Spleen (tissue), 11 donors: Measurements from ENCODE around the gene ITGBL1. TPM values are rescaled to one million over a fixed set of nuclear protein-coding genes. Genes with fewer than 3 reads are reported as not detected.
A peak's percentile ranks its signal among the peaks of the same experiment; 100 is the strongest.

Experiments
- DNase-seq: peaks from one replicate; pipeline ENCODE4 v3.0.0-alpha.2; 2020
- H3K27ac ChIP-seq, 8 donors: fragments of 200-600 bp; sonication (generic) in 7 of 8; 1 replicate in 4 of 8; 2 replicates in 4 of 8; pipeline versions ENCODE4 v1.5.0 to v1.8.0; 2016 to 2021; ENCODE audit warnings: inconsistent platforms in 4 of 8, mild to moderate bottlenecking in 4 of 8, moderate library complexity in 1 of 8
- H3K27me3 ChIP-seq, 7 donors: fragments of 200-600 bp; sonication (generic) in 6 of 7; replicated peaks in 1 of 7; 1 replicate in 4 of 7; 2 replicates in 3 of 7; pipeline versions ENCODE4 v1.5.0 to v1.8.0; 2016 to 2021; ENCODE audit warnings: inconsistent platforms in 3 of 7, mild to moderate bottlenecking in 1 of 7
- H3K36me3 ChIP-seq, 6 donors: fragments of 200-600 bp; sonication (generic) in 5 of 6; 1 replicate in 4 of 6; 2 replicates in 2 of 6; pipeline versions ENCODE4 v1.5.0 to v1.8.0; 2016 to 2021; ENCODE audit warnings: inconsistent platforms in 2 of 6
- H3K4me1 ChIP-seq, 6 donors: fragments of 200-600 bp; sonication (generic) in 5 of 6; 1 replicate in 3 of 6; 2 replicates in 3 of 6; pipeline versions ENCODE4 v1.5.0 to v1.8.0; 2016 to 2021; ENCODE audit warnings: inconsistent platforms in 3 of 6
- H3K4me3 ChIP-seq, 8 donors: fragments of 200-600 bp; sonication (generic) in 7 of 8; 1 replicate in 4 of 8; 2 replicates in 4 of 8; pipeline versions ENCODE4 v1.5.0 to v1.8.0; 2016 to 2021; ENCODE audit warnings: inconsistent platforms in 4 of 8, mild to moderate bottlenecking in 4 of 8, moderate library complexity in 2 of 8
- H3K9me3 ChIP-seq, 8 donors: fragments of 200-600 bp; sonication (generic) in 7 of 8; 1 replicate in 4 of 8; 2 replicates in 4 of 8; pipeline versions ENCODE4 v1.5.0 to v1.8.0; 2016 to 2021; ENCODE audit warnings: inconsistent platforms in 4 of 8
- POLR2A ChIP-seq, 3 donors: fragments of 450-650 bp; IDR thresholded peaks; one replicate each; pipeline ENCODE4 v1.5.1; 2017; ENCODE audit warnings: antibody characterized with exemption in 3 of 3, mild to moderate bottlenecking in 1 of 3
- POLR2AphosphoS5 ChIP-seq, 3 donors: sonication (generic); formaldehyde crosslinking; IDR thresholded peaks; one replicate each; pipeline ENCODE4 v1.5.1; 2017; ENCODE audit warnings: antibody characterized with exemption in 3 of 3
- WGBS, 5 donors: extraction: QIAGEN DNeasy Blood & Tissue Kit in 3 of 5; methylation state at CpG; one replicate each; pipeline versions ENCODE4 v1.1.5 to v1.1.7; 2013 to 2018; 5-methylcytosine and 5-hydroxymethylcytosine counted together
- intact Hi-C: fragments of 100-400 bp; cut with DNase I; formaldehyde crosslinking; loops from one replicate; pipeline ENCODE4 v1.15.0; 2023; ENCODE audit warnings: low total_unique reads
- polyA plus RNA-seq, 3 donors: library from polyadenylated mRNA; stranded (reverse); fragments of 200-250 nt; gene quantifications; one replicate each; pipeline ENCODE4 v1.2.1, GENCODE V29; 2013
- total RNA-seq, 7 donors: library from RNA; depleted of rRNA in 3 of 7; stranded (reverse); fragments of >200 nt in 3 of 7; fragmentation: NEBNext Ultra II Directional in 4 of 7; extraction: Animal tissue kit (Norgen Biotek cat#: 25700) in 4 of 7; gene quantifications; one replicate each; pipeline versions ENCODE4 v1.1.0 to v1.2.1, GENCODE V29; 2016 to 2021
- TF ChIP-seq, protein P1 (sequence below), 11 experiments: fragments of 200-600 bp in 7 of 11; fragments of 450-650 bp in 4 of 11; sonication (generic) in 4 of 11; IDR thresholded peaks in 8 of 11; conservative IDR thresholded peaks in 3 of 11; 1 replicate in 7 of 11; 2 replicates in 4 of 11; pipeline versions ENCODE4 v1.4.0 to v1.8.0; 2016 to 2021; ENCODE audit warnings: antibody characterized with exemption in 11 of 11, inconsistent platforms in 4 of 11, mild to moderate bottlenecking in 1 of 11
- donor health status: healthy with polysubstance abuse.
- donor health status: DM: no; HTN: no; CAD: no; lungs with moderate emphysema.
- donor health status: DM: no; HTN: no; CAD: no.
- donor health status: Bipolar disorder and iron deficiency.
- donor health status: healthy.
- donor health status: DM: no; HTN: no; CAD: no.
- donor health status: DM: yes; HTN: yes; CAD: no.

ITGBL1 gene
- total and polyA plus RNA-seq, 10 donors: 0.48 to 1.6 (median 0.97) TPM; not detected in 1

DNA sequence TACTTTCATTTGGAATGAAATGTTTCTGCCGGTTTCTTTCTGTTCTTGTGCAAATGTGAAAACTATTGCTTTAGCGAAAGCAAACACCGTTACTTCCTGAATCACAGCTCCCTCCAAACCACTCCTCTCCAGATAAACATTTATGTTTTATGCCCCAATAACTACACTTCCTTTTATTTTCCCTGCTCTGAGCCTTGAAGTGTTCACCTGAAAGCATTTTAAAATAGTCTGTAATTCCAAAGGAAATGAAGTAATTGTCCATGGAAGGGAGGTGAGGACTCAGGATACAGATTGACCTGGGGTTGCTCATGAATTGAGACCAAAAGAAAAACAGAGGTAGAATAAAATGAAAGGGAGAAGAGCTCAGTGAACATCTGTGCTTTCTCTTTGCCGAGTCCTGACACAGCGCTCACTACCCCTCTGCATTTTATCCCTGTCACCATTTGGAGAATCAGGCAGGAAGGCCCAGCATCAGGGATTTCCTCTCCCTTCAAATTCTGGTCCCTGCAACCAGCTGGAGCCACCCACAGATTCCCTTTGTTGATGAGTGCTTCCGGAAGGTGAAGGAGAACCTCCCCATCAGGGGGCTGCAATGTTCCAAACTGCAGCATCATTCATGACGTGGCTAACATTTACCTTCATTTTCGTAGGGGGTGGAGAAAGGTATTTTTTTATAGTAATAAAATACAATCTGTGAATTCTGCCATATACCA lies 171.9 kb downstream of the ITGBL1 start:
- Histone ChIP-seq H3K27ac (peak overlapping the region; percentile 30 to 85 (median 78)), H3K36me3 (no peaks in the 10 kb centered on the region), H3K4me1 (peaks cover 4 to 45% (median 32%) of the 10 kb centered on the region in 6 donors), H3K27me3 (no peaks in the 10 kb centered on the region), H3K9me3 (no peaks in the 10 kb centered on the region), H3K4me3 (peak overlapping the region in 1 of 8 donors; percentile 36)
- intact Hi-C loops: no loop called here
- no peak for DNase-seq
- no peak for TF ChIP-seq POLR2A (IDR thresholded peaks at IDR 0.05)
- TF ChIP-seq, protein P1, sequence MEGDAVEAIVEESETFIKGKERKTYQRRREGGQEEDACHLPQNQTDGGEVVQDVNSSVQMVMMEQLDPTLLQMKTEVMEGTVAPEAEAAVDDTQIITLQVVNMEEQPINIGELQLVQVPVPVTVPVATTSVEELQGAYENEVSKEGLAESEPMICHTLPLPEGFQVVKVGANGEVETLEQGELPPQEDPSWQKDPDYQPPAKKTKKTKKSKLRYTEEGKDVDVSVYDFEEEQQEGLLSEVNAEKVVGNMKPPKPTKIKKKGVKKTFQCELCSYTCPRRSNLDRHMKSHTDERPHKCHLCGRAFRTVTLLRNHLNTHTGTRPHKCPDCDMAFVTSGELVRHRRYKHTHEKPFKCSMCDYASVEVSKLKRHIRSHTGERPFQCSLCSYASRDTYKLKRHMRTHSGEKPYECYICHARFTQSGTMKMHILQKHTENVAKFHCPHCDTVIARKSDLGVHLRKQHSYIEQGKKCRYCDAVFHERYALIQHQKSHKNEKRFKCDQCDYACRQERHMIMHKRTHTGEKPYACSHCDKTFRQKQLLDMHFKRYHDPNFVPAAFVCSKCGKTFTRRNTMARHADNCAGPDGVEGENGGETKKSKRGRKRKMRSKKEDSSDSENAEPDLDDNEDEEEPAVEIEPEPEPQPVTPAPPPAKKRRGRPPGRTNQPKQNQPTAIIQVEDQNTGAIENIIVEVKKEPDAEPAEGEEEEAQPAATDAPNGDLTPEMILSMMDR (IDR thresholded peaks at IDR 0.05 in 8 of 11, conservative IDR thresholded peaks at IDR 0.05 in 3 of 11): no peak
- TF ChIP-seq POLR2AphosphoS5 (IDR thresholded peaks at IDR 0.05): no peak
- 23 to 36% (median 29%) methylated on average over 8 of the region's 8 CpGs for WGBS, 5 donors

DNA sequence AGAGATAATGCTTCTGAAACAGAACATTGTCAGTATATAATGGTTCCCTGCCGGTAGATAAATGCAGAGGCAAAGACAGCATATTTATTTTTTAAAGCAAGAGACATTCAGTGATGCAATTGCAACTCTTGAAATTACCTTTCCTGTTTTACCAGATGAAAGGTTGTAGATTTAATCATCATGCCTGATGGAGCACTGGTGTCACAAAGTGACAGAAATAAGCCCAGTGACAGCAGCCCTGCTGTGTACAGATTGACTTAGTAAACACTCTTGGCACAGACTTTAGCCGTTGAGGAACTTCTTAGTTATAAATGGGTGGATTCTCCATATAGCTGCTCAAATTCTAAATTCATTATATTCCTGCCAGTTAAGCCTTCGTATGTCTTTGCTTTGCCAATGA lies 172.5 kb downstream of the ITGBL1 start:
- 61 to 75% (median 67%) methylated on average over 3 of the region's 3 CpGs for WGBS, 5 donors
- H3K27ac ChIP-seq: peak overlapping the region in 6 of 8 donors; percentile 62 to 85 (median 78)
- DNase-seq: no peak

DNA sequence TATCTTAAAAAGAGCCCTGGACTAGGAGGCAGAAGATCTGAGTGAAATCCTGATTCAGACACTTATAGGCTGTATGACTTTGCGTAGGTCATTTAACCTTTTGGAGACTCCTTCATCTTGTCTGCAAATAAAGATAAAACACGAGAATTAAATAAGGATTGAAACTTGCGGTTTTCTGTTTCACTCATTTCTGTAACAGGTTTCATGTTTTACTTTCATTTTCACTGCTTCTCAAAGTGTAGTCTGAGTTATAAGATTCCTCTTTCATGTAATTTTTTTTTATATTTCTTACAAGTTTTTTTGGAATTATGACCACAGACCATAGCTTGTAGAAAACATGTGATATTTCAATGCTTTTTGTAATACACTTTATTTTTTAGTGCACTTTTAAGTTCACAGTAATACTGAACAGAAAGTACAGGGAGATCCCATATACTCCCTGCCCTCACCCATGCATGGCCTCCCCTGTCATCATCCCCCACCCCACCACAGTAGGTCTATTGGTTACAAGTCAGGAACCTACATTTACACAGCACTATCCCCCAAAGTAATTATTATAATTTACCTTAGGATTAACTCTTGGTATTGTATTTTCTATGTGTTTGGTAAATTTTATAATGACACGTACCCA lies 174.6 kb downstream of the ITGBL1 start:
- WGBS, 5 donors: 19 to 33% (median 26%) methylated on average over 4 of the region's 4 CpGs
- DNase-seq: no peak
- peaks cover 4 to 45% (median 32%) of the 10 kb centered on the region in 6 donors for H3K4me1 ChIP-seq
- TF ChIP-seq POLR2AphosphoS5 (IDR thresholded peaks at IDR 0.05): no peak
- TF ChIP-seq, protein P1 (IDR thresholded peaks at IDR 0.05 in 8 of 11, conservative IDR thresholded peaks at IDR 0.05 in 3 of 11): no peak
- no peak for TF ChIP-seq POLR2A (IDR thresholded peaks at IDR 0.05)
- intact Hi-C loops: no loop called here
- H3K36me3 ChIP-seq: no peaks in the 10 kb centered on the region
- H3K27me3 ChIP-seq: no peaks in the 10 kb centered on the region
- H3K9me3 ChIP-seq: no peaks in the 10 kb centered on the region
- peak overlapping the region; percentile 2 to 82 (median 54) for H3K27ac ChIP-seq
- H3K4me3 ChIP-seq: peak overlapping the region in 6 of 8 donors; percentile 4 to 54 (median 16)

More for the DNA sequence above, 172.5 kb downstream of the ITGBL1 start:
- peaks cover 4 to 45% (median 32%) of the 10 kb centered on the region in 6 donors for H3K4me1 ChIP-seq
- H3K27me3 ChIP-seq: no peaks in the 10 kb centered on the region
- no peaks in the 10 kb centered on the region for H3K36me3 ChIP-seq
- TF ChIP-seq POLR2AphosphoS5 (IDR thresholded peaks at IDR 0.05) (no peak), POLR2A (IDR thresholded peaks at IDR 0.05) (no peak)
- TF ChIP-seq, protein P1 (IDR thresholded peaks at IDR 0.05 in 8 of 11, conservative IDR thresholded peaks at IDR 0.05 in 3 of 11): no peak
- H3K9me3 ChIP-seq: no peaks in the 10 kb centered on the region
- H3K4me3 ChIP-seq: peak overlapping the region in 1 of 8 donors; percentile 36
- intact Hi-C loops: no loop called here

DNA sequence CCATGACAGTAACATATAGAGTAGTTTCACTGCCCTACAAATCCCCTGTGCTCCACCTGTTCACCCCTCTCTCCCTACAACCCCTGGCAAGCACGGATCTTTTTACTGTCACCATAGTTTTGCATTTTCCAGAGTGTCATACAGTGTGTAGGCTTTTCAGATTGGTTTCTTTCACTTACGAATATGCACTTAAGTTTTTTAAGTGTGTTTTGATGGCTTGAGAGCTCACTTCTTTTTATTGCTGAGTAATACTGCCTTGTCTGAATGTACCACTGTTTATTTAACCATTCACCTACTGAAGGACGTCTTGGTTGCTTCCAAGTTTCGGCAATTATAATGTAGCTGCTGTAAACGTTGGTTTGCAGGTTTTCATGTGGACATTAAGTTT lies 175.1 kb downstream of the ITGBL1 start:
- peaks cover 4 to 45% (median 32%) of the 10 kb centered on the region in 6 donors for H3K4me1 ChIP-seq
- DNase-seq: no peak
- no peaks in the 10 kb centered on the region for H3K27me3 ChIP-seq
- H3K4me3 ChIP-seq: peak overlapping the region in 3 of 8 donors; percentile 18 to 54 (median 27)
- WGBS, 5 donors: 47 to 72% (median 57%) methylated on average over 5 of the region's 5 CpGs
- peak overlapping the region in 7 of 8 donors; percentile 2 to 82 (median 54) for H3K27ac ChIP-seq
- H3K36me3 ChIP-seq: no peaks in the 10 kb centered on the region
- H3K9me3 ChIP-seq: no peaks in the 10 kb centered on the region
- intact Hi-C loops: no loop called here
- no peak for TF ChIP-seq POLR2AphosphoS5 (IDR thresholded peaks at IDR 0.05)
- TF ChIP-seq, protein P1 (IDR thresholded peaks at IDR 0.05 in 8 of 11, conservative IDR thresholded peaks at IDR 0.05 in 3 of 11): no peak
- no peak for TF ChIP-seq POLR2A (IDR thresholded peaks at IDR 0.05)
